K562 (cell line): ENCODE results near the gene PHF12. TPM values are rescaled to one million over a fixed set of nuclear protein-coding genes. Genes with fewer than 3 reads are reported as not detected.

Experiments used
- ASH1L ChIP-seq: fragments of 450-650 bp; IDR thresholded peaks from 2 replicates; pipeline ENCODE4 v1.6.1; 2018; ENCODE audit warnings: borderline replicate concordance, mild to moderate bottlenecking, low read depth; ENCODE audit not compliant: partially characterized antibody
- CEBPG ChIP-seq, 3 experiments: fragments of 200-800 bp in 1 of 3; sonication (Bioruptor generic) in 1 of 3; sonication (generic) in 1 of 3; formaldehyde crosslinking in 1 of 3; IDR thresholded peaks in 2 of 3; conservative IDR thresholded peaks in 1 of 3; 2 replicates each; pipeline versions ENCODE4 v1.6.1 to v1.8.0; 2016 to 2022; ENCODE audit warnings: missing compliant biosample characterization in 2 of 3, missing genetic modification characterization in 2 of 3, mild to moderate bottlenecking in 1 of 3, missing genetic modification reagents in 1 of 3
- CHD1 ChIP-seq: fragments of 200-600 bp; sonication (generic); IDR thresholded peaks from one replicate; pipeline ENCODE4 v1.6.1; 2012; ENCODE audit warnings: mild to moderate bottlenecking, moderate library complexity, low read length, inconsistent platforms
- CREM ChIP-seq: IDR thresholded peaks from 2 replicates; pipeline ENCODE4 v1.6.1; 2014; ENCODE audit warnings: antibody characterized with exemption, low read depth
- DIDO1 ChIP-seq: fragments of 450-650 bp; IDR thresholded peaks from 2 replicates; pipeline ENCODE4 v1.6.1; 2016; ENCODE audit warnings: low read depth, missing biosample characterization, missing genetic modification characterization
- FOXM1 ChIP-seq, 2 experiments: fragments of 450-650 bp in 1 of 2; sonication (generic) in 1 of 2; formaldehyde crosslinking in 1 of 2; IDR thresholded peaks; 2 replicates each; pipeline versions ENCODE4 v1.6.1 to v1.9.0; 2017 to 2022; ENCODE audit warnings: low read depth in 2 of 2, mild to moderate bottlenecking in 2 of 2, missing genetic modification reagents in 1 of 2, moderate library complexity in 1 of 2
- GTF2F1 ChIP-seq: IDR thresholded peaks from 2 replicates; pipeline ENCODE4 v1.6.1; 2011; ENCODE audit warnings: low read depth, low read length, improper control_type of control experiment
- POLR2H ChIP-seq: IDR thresholded peaks from 2 replicates; pipeline ENCODE4 v1.6.1; 2016; ENCODE audit warnings: missing genetic modification characterization, low read depth, mild to moderate bottlenecking, control low read depth, missing compliant biosample characterization, moderate library complexity
- RBBP5 ChIP-seq: fragments of 200-600 bp; sonication (generic); IDR thresholded peaks from 2 replicates; pipeline ENCODE4 v1.6.1; 2012; ENCODE audit warnings: borderline replicate concordance, mild to moderate bottlenecking, low read length, control low read depth, inconsistent platforms; ENCODE audit not compliant: insufficient read depth, poor library complexity, severe bottlenecking
- RHOXF2B ChIP-seq: fragments of 250-450 bp; sonication (Bioruptor Pico); conservative IDR thresholded peaks from 2 replicates; pipeline ENCODE4 v1.5.1; 2021
- TAF1 ChIP-seq: IDR thresholded peaks from 2 replicates; pipeline ENCODE4 v1.6.1; 2011; ENCODE audit warnings: mild to moderate bottlenecking, low read length, moderate library complexity; ENCODE audit not compliant: insufficient read depth, control insufficient read depth, severe bottlenecking; ENCODE audit errors: extremely low read depth
- TCF3 ChIP-seq: sonication (generic); formaldehyde crosslinking; IDR thresholded peaks from 2 replicates; pipeline ENCODE4 v1.4.0; 2020; ENCODE audit warnings: mild to moderate bottlenecking, missing genetic modification reagents
- U2AF1 ChIP-seq: fragments of 200-400 bp; formaldehyde crosslinking; optimal IDR thresholded peaks from 2 replicates; pipeline ENCODE3; 2017; ENCODE audit warnings: mild to moderate bottlenecking, low read depth, low read length, moderate library complexity
- XRCC5 ChIP-seq: fragments of 200-400 bp; formaldehyde crosslinking; IDR thresholded peaks from 2 replicates; pipeline ENCODE4 v1.6.1; 2017; ENCODE audit warnings: low read depth, mild to moderate bottlenecking, low read length
- ZBTB17 ChIP-seq: fragments of 450-650 bp; formaldehyde crosslinking; IDR thresholded peaks from 2 replicates; pipeline ENCODE4 v1.4.0; 2020; ENCODE audit warnings: mild to moderate bottlenecking
- ZNF133 ChIP-seq: fragments of 250-450 bp; sonication (Bioruptor Pico); IDR thresholded peaks from 2 replicates; pipeline ENCODE4 v1.4.0; 2020; ENCODE audit warnings: mild to moderate bottlenecking
- ZNF354B ChIP-seq: fragments of 250-450 bp; sonication (Bioruptor Pico); IDR thresholded peaks from 2 replicates; pipeline ENCODE4 v1.4.0; 2020
- ZNF57 ChIP-seq: fragments of 450-650 bp; formaldehyde crosslinking; IDR thresholded peaks from 2 replicates; pipeline ENCODE4 v1.4.0; 2020; ENCODE audit warnings: mild to moderate bottlenecking, moderate library complexity
- polyA plus RNA-seq, 8 experiments: library from polyadenylated mRNA; depleted of rRNA in 4 of 8; stranded (reverse) in 5 of 8; unstranded in 3 of 8; fragments of >200 nt; fragmentation: Nextera tagmentation in 2 of 8; fragmentation: Illumina TruSeq in 1 of 8; extraction: Ambion mirVana in 2 of 8; extraction: Trizol in 1 of 8; gene quantifications; 2 replicates each; pipeline versions ENCODE4 v1.2.1 to v1.2.3, GENCODE V29; 2011 to 2014; ENCODE audit warnings: inconsistent platforms in 1 of 8, missing spikeins in 1 of 8
- total RNA-seq, 7 experiments: library from RNA; depleted of rRNA in 6 of 7; stranded (reverse); fragments of >200 nt in 6 of 7; fragmentation: Illumina TruSeq in 2 of 7; extraction: Trizol in 2 of 7; gene quantifications; 2 replicates each; pipeline versions ENCODE4 v1.2.1 to v1.2.3, GENCODE V29; 2011 to 2021; ENCODE audit warnings: low replicate concordance in 1 of 7
- TF ChIP-seq, protein P1 (sequence below): sonication (generic); formaldehyde crosslinking; IDR thresholded peaks from 2 replicates; pipeline ENCODE4 v1.8.0; 2022; ENCODE audit warnings: missing genetic modification reagents, mild to moderate bottlenecking, borderline replicate concordance
- TF ChIP-seq, protein P2 (sequence below): sonication (generic); formaldehyde crosslinking; IDR thresholded peaks from 2 replicates; pipeline ENCODE4 v1.8.1; 2022; ENCODE audit warnings: missing genetic modification reagents
- TF ChIP-seq, protein P3 (sequence below), 3 experiments: fragments of 200-800 bp in 1 of 3; sonication (Bioruptor generic) in 1 of 3; sonication (generic) in 1 of 3; formaldehyde crosslinking in 1 of 3; IDR thresholded peaks; 2 replicates each; pipeline versions ENCODE4 v1.6.1 to v1.8.0; 2016 to 2022; ENCODE audit warnings: mild to moderate bottlenecking in 2 of 3, missing compliant biosample characterization in 2 of 3, missing genetic modification characterization in 2 of 3, missing genetic modification reagents in 1 of 3
- TF ChIP-seq, protein P4 (sequence below): fragments of 450-650 bp; formaldehyde crosslinking; IDR thresholded peaks from 2 replicates; pipeline ENCODE4 v1.4.0; 2022; ENCODE audit warnings: mild to moderate bottlenecking, moderate library complexity

PHF12 gene
- total and polyA plus RNA-seq, 9 of the 15 experiments (the other 6 are each of a cell fraction or from before 2014, with no cell fraction given): 0.82 to 31.3 (median 13.5) TPM

DNA sequence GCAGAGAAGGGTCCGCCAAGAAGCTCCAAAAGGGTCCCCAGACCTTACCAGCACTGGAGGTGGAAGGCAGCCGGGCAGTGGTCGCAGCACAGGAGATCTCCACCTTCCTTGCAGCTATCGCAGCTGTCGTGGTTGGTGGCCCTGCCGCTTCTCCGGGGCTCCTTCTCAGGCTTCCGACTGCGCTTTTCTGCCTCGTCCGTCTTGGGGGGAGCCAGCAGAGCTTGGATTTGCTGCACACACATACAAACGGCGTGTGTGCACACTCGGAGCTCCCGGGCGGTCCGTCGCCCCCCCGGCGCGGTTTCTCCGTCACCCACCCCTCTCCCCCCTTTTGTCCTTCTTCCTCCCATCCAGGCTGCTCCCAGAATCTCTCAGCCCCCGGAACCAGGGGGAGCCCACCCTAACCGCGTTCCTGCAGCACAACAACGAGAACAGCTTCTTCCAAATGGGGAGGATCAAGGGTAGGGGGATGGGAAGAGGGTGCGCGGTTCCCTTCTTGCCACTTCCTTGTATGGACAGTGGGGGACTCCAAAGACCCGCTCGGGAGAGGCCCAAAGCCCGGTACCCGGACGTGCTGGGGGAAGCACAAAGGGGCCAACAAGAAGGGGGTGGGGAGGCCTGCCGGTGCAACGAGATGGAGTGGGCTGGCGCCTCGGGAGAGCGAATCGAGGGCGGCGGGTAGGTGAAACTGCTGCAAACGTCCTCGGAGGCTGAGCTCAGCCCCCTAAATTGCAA is 1.1 kb downstream of the PHF12 start (continued):
- TF ChIP-seq, protein P1, sequence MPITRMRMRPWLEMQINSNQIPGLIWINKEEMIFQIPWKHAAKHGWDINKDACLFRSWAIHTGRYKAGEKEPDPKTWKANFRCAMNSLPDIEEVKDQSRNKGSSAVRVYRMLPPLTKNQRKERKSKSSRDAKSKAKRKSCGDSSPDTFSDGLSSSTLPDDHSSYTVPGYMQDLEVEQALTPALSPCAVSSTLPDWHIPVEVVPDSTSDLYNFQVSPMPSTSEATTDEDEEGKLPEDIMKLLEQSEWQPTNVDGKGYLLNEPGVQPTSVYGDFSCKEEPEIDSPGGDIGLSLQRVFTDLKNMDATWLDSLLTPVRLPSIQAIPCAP (CRISPR knock-in tag): no peak
- no peak for TF ChIP-seq POLR2H (tag)
- no peak for TF ChIP-seq CHD1
- no peak for TF ChIP-seq RHOXF2B
- 0 out of 2 replicates have a peak, but pooled peaks have one; percentile 12 for TF ChIP-seq CREM
- TF ChIP-seq TAF1: peak; percentile 12
- TF ChIP-seq ZNF354B: no peak
- TF ChIP-seq ZNF57 (CRISPR knock-in tag): 0 out of 2 replicates have a peak, but pooled peaks have one; percentile 9
- TF ChIP-seq, protein P2, sequence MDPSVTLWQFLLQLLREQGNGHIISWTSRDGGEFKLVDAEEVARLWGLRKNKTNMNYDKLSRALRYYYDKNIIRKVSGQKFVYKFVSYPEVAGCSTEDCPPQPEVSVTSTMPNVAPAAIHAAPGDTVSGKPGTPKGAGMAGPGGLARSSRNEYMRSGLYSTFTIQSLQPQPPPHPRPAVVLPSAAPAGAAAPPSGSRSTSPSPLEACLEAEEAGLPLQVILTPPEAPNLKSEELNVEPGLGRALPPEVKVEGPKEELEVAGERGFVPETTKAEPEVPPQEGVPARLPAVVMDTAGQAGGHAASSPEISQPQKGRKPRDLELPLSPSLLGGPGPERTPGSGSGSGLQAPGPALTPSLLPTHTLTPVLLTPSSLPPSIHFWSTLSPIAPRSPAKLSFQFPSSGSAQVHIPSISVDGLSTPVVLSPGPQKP (CRISPR knock-in tag): no peak
- TF ChIP-seq U2AF1: no peak
- no peak for TF ChIP-seq DIDO1 (tag)
- no peak for TF ChIP-seq CEBPG (CRISPR knock-in tag; IDR thresholded peaks at IDR 0.05)
- no peak for TF ChIP-seq CEBPG (tag; conservative IDR thresholded peaks at IDR 0.05 in 1 of 2, IDR thresholded peaks at IDR 0.05 in 1 of 2)
- no peak for TF ChIP-seq ZNF133 (CRISPR knock-in tag)
- TF ChIP-seq, protein P3, sequence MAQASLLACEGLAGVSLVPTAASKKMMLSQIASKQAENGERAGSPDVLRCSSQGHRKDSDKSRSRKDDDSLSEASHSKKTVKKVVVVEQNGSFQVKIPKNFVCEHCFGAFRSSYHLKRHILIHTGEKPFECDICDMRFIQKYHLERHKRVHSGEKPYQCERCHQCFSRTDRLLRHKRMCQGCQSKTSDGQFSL (CRISPR knock-in tag; IDR thresholded peaks at IDR 0.05): no peak
- TF ChIP-seq, protein P3 (tag; IDR thresholded peaks at IDR 0.05): peak in 1 of 2 experiments; percentile 66; a peak in 1 of 4 replicates
- TF ChIP-seq GTF2F1: no peak
- no peak for TF ChIP-seq ZBTB17 (CRISPR knock-in tag)
- no peak for TF ChIP-seq FOXM1 (IDR thresholded peaks at IDR 0.05; ENCODE audit: low read depth)
- no peak for TF ChIP-seq FOXM1 (CRISPR knock-in tag; IDR thresholded peaks at IDR 0.05; ENCODE audit: low read depth)
- no peak for TF ChIP-seq TCF3 (CRISPR knock-in tag)
- TF ChIP-seq RBBP5: no peak
- no peak for TF ChIP-seq ASH1L
- TF ChIP-seq, protein P4, sequence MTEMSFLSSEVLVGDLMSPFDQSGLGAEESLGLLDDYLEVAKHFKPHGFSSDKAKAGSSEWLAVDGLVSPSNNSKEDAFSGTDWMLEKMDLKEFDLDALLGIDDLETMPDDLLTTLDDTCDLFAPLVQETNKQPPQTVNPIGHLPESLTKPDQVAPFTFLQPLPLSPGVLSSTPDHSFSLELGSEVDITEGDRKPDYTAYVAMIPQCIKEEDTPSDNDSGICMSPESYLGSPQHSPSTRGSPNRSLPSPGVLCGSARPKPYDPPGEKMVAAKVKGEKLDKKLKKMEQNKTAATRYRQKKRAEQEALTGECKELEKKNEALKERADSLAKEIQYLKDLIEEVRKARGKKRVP (CRISPR knock-in tag): no peak
- TF ChIP-seq XRCC5: 0 out of 2 replicates have a peak, but pooled peaks have one; percentile 44
